HG03139 (cell line): ENCODE results near the gene TMEM235.
"Not testable (repeated sequence)": the region's sequence is repeated elsewhere in the genome, so short reads cannot be mapped to it uniquely, and the experiment has no call there.

ENCODE experiments used
- ATAC-seq: cut with Tn5 transposase; IDR thresholded peaks from one replicate; pipeline ENCODE4 v1.9.1; 2021; ENCODE audit not compliant: unreplicated experiment

TMEM235 gene

GRCh38 chr17:78214706-78215061 lies 16.7 kb upstream of the TMEM235 start:
- no peak for ATAC-seq

GRCh38 chr17:78219396-78220150 lies 11.9 kb upstream of the TMEM235 start:
- no peak for ATAC-seq

- ATAC-seq: no peak
These were observed 8.4 kb upstream of the TMEM235 start for GRCh38 chr17:78223061-78223460.

- no peak for ATAC-seq
These were observed 7.7 kb upstream of the TMEM235 start for GRCh38 chr17:78223765-78224164.

DNA sequence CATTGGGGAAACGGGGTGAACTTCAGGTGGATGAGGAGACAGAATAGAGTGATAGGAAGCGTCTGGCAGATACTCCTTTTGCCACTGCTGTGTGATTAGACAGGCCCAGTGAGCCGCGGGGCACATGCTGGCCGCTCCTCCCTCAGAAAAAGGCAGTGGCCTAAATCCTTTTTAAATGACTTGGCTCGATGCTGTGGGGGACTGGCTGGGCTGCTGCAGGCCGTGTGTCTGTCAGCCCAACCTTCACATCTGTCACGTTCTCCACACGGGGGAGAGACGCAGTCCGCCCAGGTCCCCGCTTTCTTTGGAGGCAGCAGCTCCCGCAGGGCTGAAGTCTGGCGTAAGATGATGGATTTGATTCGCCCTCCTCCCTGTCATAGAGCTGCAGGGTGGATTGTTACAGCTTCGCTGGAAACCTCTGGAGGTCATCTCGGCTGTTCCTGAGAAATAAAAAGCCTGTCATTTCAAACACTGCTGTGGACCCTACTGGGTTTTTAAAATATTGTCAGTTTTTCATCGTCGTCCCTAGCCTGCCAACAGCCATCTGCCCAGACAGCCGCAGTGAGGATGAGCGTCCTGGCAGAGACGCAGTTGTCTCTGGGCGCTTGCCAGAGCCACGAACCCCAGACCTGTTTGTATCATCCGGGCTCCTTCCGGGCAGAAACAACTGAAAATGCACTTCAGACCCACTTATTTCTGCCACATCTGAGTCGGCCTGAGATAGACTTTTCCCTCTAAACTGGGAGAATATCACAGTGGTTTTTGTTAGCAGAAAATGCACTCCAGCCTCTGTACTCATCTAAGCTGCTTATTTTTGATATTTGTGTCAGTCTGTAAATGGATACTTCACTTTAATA lies 7.0 kb upstream of the TMEM235 start:
- ATAC-seq: no peak

- no peak for ATAC-seq
These were observed 6.2 kb upstream of the TMEM235 start for GRCh38 chr17:78225088-78225865.

DNA sequence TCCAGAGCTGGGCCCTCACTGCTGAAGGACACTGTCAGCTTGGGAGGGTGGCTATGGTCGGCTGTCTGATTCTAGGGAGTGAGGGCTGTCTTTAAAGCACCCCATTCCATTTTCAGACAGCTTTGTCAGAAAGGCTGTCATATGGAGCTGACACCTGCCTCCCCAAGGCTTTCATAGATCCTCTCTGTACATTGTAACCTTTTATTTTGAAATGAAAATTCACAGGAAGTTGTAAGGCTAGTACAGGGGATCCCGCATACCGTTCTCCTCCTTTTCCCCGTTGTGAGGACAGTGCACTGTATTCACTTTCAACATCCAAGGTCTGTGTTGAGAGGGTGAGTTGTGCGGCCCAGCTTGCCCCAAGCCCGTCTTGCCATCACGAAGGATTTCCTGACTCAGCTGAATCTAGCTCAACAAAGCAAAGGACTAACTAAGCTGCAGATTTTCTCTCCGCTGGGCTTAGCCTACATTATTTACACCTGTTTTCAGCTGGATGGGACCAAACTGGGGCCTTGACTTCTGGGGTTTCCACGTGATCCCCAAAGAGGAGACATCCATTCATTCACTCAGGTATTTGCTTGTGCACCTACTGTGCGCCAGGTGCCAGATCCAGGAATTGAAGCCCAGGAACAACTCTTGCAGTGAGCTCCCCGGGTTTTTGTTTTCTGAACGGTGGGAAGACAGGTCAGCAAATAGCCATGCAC lies 5.2 kb upstream of the TMEM235 start:
- ATAC-seq: no peak

GRCh38 chr17:78226759-78227454 lies 4.5 kb upstream of the TMEM235 start:
- no peak for ATAC-seq

- no peak for ATAC-seq
These were observed 3.9 kb upstream of the TMEM235 start for GRCh38 chr17:78227455-78227916.

DNA sequence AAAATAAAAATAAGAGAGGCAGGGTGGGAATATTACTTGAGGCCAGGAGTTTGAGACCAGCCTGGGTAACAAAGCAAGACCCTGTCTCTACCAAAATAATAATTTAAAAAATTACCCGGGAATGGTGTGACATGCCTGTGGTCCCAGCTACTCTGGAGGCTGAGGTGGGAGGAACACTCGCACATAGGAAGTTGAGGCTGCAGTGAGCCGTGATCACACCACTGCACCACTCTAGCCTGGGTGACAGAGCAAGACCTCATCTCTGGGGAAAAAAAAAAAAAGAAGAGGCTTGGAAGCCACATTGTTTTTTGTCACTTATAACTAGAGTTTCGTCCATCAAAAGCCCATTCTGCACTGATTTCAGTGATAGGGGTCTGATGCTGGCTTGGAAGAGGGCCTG lies 3.3 kb upstream of the TMEM235 start:
- ATAC-seq: no peak

DNA sequence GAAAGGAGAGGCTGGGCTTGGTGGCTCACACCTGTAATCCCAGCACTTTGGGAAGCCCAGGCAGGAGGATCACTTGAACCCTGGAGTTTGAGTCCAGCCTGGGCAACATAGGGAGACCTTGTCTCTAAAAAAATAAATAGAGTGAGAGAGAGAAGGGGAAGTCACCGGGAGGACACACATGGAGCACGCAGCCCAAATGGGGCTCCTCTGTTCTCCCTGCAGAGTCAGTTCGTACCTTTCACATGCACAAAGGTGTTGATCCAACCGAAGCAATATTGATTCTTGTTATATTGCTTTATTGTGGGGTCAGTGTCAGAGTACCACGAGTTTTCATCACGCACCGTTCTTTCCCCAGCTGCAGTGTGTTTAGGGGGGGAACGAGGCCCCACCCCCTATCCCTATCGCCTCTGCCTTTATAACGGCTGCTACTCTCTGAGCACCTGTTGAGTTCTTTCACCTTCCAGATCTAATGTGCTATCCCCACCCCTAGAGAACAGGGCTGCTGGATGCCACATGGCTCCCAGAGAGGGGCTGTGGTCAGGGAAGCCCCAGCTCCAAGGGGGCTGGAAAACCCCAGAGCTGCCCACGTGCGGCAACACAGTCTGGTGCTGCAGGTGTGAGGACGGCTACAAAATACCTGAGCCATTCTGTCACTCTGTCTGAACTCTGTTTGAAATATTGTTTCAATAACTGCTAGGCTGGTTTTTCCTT lies 1.0 kb upstream of the TMEM235 start:
- ATAC-seq: no peak

GRCh38 chr17:78231991-78232858 lies 794 bp downstream of the TMEM235 start:
- no peak for ATAC-seq

- ATAC-seq: no peak
These were observed 1.4 kb downstream of the TMEM235 start for GRCh38 chr17:78232859-78233173.

GRCh38 chr17:78233678-78234077 lies 2.2 kb downstream of the TMEM235 start:
- no peak for ATAC-seq

- ATAC-seq: no peak
These were observed 2.9 kb downstream of the TMEM235 start for GRCh38 chr17:78234261-78234865.

GRCh38 chr17:78235022-78235421 lies 3.6 kb downstream of the TMEM235 start:
- not testable (repeated sequence) for ATAC-seq

DNA sequence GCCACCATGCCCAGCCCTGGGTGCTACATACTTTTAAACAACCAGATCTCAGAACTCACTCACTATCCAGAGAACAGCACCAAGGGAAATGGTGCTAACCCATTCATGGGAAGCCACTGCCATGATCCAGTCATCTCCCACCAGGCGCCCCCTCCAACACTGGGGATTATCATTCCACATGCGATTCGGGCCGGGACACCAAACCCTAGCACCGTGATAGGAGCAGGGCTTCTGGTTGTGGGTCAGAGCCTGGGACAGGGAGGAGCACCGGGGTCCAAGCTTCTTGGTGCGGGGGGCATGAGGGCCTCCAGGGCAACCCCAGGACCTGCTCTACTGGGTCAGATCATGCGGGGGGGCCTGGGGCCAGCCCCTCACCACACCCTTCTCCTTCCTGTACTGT lies 4.5 kb downstream of the TMEM235 start:
- ATAC-seq: no peak

GRCh38 chr17:78236362-78237127 lies 5.1 kb downstream of the TMEM235 start:
- ATAC-seq: no peak
